HG03439 (cell line): ENCODE data around the gene UTRN.
A peak's percentile ranks its signal among the peaks of the same experiment; 100 is the strongest.

Experiments used
- ATAC-seq: cut with Tn5 transposase; IDR thresholded peaks from one replicate; pipeline ENCODE4 v1.9.1; 2021; ENCODE audit warnings: mild to moderate bottlenecking, moderate library complexity; ENCODE audit not compliant: unreplicated experiment

Gene UTRN

DNA sequence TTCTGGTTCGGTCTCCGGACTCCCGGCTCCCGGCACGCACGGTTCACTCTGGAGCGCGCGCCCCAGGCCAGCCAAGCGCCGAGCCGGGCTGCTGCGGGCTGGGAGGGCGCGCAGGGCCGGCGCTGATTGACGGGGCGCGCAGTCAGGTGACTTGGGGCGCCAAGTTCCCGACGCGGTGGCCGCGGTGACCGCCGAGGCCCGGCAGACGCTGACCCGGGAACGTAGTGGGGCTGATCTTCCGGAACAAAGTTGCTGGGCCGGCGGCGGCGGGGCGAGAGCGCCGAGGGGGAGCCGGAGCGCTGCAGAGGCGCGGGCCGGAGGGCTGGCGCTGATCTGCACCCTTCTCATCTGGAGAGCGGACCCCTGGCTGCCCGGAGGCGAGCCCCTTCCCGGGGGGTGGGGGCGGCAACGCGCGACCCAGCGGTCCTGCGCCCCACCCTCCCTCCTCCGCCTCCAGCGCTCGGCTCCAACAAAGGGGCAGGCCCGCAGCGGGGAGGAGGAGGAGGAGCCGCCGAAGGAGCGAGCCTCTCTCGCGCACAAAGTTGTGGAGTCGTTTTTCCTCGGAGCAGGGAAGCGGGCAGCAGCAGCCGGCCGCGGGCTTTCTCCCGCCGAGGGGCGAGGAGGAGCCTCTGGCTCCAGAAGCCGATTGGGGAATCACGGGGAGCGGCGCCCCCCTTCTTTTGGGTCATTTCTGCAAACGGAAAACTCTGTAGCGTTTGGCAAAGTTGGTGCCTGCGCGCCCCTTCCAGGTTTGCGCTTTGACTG is at the start of gene UTRN:
TSS of gene UTRN (plus strand) at position 553 of the 765 bp plus-strand sequence. CDS start 6,494 bp downstream, outside the sequence.
- peak; percentile 69 for ATAC-seq

DNA sequence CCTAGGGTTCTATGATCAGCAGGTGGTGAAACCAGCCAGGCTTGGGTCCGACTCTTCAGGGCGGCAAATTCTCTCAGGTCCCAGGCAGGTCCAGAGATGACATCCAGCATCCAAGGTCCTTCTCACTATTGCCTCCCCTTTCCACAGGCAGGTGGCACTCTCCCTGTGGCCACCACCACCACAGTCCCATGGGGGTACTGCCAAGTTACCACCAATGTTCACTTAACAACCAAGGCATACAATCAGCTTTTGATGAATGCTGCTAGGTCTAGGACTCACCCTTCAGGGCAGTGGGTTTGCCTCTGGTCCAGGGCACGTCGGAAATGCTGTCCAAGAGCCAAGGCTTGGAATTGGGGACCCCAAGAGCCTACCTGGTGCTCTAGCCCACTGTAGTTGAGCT is 40.4 kb upstream of the UTRN start:
- ATAC-seq = no peak

DNA sequence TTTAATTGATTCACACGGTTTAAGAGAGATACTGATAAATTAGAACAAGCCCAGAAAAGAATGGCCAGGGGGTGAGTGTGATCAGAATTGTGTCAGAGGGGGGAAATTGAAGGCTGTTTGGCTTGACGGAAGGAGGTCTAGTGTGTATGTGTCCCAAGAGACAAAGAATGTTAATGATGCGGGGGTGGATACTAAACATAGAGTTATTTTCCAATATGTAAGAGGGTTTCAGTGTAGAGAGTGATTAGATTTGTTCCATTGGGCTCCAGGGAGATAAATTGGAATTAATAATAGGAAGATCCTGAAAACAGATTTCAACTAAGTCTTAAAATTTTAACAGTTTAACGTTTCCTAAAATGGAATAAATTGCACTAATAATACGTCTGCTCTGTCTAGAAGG is 38.1 kb upstream of the UTRN start:
- ATAC-seq = no peak

DNA sequence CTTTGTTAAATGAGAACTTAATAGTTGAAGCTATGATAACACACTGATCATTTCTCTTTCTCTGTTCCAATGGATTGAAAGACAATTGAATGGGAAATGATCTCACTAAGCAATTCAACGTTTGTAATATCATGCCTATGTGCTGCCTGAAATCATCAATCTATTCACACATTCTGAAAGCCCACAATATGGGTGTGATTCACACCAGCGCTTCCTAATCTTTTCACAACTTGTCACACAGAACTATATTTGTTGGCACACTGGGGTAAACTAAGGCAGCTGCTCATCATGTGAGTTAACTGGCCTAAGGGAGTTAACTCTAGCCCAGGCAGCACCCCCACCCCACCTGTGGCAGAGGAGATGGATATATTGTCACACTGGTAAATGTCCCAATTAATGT is 37.1 kb upstream of the UTRN start:
- ATAC-seq = no peak

DNA sequence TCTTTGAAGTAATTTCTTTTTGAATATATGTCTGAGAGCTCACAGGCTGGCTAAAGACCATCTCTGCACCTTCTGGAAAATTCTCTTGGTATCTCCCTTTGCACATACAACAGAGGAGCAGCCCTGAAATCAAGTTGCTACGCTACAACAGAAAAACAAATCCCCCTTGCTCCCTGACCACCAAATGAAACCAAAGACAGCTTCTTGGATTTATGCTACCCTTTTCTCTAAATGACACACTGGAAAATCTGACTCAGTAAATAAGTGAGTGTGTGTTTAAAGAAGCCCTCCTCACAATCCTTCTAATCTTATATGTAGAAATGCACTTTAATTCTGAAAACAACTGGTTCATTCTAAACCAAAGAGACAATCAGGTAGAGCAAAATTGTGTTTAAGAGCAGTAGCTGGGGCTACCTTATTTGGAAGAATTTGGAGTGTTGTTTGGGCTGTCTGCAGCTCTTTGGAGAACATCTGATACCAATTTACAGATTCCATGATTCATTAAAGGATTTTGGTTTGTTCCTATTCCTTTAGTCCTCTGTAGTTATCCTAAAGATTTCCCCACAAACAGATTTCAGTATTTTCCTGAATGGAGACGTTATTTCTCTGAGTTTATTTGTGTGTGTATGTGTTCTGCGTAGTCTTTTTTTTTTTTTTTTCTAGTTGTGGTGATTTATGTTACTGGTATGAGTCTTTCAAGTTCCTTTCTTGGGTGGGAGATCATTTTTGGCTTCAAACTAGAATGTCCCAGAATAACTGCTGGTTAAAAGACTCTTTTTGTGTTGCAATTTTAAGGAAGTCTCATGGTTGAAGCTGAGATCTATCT is 36.4 kb upstream of the UTRN start:
- no peak for ATAC-seq

DNA sequence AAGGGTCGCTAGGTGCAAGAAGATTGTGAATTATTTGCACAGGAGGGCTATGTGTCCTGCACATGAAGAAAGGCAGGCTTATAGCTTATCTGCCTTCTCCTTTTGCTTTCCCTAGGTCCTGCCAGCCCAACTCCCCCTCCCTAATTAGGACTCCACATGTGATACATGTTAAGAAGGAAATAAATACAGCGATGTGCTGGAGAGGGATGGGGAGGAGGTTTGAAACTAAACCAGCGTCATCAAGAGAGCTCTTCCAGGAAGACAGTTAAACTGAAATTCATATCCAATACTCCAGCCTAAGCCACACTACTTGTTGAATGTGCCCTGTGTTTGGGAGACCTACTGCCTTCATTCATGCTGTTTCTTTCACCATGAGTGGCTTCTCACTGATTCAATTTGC is 34.9 kb upstream of the UTRN start:
- ATAC-seq = no peak

DNA sequence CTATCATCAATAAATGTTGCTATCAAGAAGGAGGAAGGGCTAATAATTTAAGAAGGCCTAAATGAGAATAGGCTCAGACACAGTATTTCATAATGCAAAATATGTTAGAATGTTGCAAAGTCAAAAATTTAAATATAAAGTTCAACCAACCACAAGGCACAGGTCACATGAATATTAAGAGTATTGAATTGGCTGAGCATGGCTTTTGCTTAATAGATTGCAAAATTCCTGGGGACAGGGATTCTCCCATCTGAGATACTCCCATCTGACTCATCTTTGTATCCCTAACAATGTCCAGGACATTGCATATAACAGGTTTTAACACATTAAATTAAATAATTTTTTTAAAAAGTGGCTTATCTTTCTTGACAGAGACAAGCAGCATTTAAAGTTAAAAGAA is 32.9 kb upstream of the UTRN start:
- no peak for ATAC-seq

DNA sequence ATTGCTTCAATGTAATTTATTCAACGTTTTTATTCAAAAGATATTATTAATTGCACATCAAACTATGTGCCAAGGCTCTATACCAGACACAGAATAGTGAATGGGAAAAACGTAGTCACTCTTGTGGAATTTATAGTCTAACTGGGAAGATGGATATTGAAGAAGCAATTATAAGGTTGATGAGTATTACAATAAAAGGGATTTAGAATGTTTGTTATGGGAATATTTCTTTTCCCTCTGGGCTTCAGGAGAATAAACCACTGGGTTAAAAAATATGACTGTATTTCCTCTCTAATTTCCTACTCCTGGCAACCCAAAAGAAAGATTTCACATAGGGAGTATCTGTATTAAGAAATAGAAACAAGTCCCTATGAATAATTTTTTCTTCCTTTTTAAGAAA is 25.1 kb upstream of the UTRN start:
- no peak for ATAC-seq

DNA sequence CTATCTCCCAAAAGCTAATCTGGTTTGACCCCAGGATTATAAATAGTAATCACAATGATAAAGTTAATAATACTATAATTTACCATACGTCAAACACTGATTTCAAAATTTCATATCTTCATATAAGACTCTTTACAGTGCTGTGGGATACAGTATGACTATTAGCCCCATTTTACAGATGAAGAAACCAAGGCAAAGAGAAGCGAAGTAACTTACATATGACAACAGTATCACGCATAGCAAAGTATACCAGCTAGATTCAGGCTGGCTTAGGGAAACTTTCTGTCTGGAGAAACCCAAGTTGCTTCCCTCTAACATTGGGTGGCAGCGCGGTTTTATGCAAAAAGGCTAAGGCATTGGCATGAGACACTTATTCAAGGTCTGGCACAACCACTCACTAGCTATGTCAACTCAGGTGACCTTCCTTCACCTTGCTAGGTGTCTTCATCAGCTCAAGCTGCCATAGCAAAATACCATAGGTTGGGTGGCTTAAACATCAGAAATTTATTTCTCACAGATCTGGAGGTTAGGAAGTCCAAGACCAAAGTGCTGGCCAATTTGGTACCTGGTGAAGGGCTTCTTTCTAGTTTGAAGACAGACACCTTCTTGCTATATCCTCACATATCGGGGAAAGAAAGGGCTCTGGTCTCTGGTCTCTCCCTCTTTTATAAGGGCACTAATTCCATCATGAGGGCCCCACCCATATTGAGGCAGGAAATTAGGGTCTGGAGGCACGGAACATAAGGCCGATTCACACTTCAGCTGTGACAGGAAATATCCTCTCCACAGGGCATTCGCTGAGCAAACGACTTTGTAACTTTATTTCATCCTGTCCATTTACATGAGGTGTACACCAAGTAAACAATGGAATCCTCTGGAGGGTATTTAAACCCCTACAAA is 22.4 kb upstream of the UTRN start:
- ATAC-seq = no peak

DNA sequence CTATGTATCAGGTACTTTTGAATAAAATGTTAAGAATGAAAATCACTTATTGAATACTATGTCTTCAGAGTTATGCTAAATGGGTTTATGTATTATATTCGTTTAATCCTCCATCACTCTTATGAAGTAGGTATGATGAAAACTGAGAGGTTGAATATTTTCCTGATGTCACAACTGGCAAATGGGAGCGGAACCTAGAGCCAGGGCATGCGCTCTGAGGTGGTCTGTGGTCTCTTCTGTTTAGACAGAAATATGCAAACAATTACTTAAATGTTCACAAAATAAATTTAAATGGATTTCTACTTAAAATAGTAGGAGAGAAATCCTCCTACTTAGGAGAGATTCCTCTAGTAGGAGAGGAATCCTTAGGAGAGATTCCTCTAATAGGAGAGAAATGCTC is 21.3 kb upstream of the UTRN start:
- ATAC-seq = no peak

DNA sequence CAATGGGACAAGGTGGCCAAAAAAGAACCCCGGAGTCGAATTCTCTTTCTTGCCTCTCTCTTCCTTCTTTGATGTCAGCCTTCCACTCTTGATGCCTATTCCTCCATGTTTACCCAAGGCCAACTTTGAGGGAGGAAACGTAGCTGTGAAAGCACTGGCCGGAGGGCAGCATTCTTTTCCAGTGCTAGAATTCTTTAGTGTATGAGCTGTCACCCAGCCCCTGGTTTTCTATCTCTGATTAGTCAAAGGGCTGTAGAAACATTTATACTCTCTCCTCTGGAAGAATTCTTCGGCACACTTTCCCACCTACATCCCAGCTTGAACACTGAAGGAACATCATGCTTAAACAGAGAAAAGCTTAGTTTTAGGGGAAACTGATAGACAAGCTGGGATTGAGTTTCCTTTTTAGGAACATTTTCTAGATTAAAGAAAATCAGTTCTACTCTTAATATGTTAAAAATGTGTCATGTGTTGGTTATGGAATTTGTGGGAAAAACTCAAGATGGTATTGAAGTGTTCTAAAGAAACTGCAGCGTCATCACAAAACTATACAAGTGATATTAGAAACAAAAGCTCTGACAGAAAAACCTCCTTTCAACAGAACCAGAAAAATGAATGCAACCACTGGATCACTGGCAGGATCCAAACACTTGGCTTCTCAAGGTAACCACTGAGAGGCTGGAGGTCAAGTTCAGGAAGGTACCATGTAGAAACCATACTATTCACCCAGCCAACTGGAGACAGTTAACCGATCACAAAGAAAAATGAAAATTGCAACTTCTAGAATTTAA is 20.7 kb upstream of the UTRN start:
- ATAC-seq = no peak

DNA sequence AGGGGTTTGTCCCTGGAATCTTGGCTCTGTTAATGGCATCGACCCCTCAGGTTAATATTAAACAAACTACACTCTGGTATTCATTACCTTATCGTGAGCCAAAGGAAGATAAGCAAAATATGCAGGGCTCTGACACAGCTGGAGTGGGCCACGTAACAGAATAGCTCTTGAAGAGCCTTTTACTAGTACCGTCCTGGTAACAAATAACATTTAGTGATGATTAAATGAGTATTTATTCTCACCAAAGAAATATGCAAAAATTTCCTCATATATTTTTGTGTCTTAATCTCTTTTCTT is 20.1 kb upstream of the UTRN start:
- no peak for ATAC-seq

DNA sequence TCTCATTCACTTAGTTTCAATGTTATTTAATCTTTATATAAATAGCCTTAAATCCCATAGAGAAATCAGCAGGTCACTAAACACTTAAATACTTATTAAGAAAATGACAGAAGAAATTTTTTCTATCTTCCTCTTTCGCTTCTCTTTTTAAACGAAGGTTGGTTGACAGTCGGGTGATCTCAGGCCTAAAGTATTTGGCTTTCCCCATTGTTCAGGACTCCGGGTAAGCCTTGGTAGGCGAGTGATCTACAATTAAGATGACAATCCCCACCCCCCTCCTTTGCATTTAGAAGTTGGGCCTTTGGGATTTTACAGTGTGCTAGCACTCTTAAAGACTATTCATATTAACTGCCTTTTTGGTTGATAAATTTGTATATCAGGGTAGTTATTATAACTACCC is 19.7 kb upstream of the UTRN start:
- no peak for ATAC-seq

DNA sequence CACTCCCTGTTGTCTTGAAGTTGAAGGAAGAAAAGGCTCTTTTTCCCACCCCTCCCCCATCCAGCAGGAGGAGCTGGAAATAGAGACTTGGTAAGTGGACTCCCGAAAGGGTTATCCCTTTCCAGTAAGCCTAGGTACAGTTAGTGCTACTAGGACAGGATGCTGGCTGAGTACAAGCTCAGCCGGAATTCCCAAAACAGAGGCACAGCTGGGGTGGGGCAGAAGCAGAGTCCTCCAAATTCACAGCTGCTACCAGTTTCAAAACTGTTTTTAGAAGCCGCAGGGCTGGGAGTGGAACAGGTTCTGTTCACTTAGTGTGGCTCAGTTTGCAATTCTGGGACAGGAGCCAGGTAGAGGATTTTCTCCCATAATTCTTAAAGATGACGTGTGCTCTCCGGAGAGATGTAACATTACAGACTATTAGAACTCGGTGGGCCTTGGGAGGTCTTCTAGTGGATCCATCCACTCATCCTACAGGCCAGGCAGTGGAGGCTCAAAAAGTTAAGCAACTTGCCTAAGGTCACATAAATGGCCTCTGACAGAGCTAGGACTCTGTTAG is 19.0 kb upstream of the UTRN start:
- no peak for ATAC-seq

DNA sequence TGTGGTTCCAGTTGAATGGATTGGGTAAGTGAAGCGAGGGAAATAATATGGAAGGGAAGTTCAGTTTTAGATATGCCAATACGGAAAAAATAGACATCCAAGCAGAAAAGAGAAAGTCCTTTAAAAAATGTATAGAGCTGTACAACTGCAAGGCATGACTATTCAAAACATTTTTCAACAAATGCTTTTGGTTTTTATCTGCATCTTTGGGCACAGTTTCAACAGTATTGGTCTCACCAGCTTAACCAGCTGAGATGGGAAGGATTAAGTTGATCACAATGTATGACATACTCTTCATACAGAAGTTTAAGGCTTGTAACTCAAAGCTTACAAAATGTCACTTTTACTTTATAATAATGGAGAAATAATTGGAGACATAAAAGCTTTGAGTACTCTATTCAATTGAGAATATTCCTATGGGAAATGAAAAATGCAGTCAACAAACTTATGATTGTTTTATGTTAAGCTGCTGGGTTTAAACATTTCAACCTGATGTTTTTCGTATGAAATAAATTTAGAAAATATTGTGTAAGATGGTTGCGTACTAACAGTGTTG is 16.3 kb upstream of the UTRN start:
- no peak for ATAC-seq

DNA sequence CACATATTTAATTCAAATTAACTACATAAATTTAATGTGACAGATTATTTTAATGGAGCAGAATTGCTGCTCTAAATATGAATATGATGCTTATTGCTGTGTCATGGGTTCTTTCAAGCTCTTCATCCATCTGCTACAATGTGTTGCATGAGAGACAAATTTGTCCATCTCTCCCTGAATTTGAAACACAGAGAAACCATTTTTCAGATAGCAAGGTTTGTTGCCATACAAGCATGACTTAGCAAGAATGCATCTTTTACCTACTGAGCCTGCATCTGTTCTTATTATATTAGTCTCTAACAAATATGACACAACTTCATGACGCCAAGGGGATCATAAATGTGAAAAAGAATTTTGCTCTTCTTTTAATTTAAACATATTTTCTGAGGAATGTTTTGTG is 8.0 kb upstream of the UTRN start:
- no peak for ATAC-seq

DNA sequence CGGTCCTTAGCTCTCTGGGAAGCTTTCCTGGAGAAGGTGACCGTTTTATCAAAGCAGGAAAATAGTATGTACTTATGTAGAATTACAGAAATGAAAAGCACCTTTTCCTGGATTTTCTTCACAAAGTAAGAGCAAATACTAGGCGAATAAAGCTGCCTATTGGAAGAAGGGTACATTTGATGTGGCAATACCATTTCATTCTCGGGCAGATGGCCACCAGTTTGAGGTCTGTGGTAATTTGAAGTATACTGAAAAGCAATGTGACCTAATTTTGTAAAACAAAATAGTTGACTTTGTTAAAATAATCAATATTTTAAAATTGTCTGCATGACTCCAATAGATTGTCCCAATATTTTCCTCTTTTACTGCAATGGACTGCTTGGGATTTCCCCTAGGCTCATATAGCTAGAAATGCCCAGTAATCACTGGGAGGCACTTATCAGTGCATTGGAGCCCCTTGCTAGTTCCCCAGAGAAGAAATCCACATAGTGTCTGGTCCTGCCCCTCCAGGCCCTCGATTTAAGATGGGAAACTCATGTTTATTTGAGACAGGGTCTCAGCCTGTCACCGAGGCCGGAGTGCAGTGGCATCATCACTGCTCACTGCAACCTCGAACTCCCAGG is 7.4 kb upstream of the UTRN start:
- ATAC-seq = no peak

DNA sequence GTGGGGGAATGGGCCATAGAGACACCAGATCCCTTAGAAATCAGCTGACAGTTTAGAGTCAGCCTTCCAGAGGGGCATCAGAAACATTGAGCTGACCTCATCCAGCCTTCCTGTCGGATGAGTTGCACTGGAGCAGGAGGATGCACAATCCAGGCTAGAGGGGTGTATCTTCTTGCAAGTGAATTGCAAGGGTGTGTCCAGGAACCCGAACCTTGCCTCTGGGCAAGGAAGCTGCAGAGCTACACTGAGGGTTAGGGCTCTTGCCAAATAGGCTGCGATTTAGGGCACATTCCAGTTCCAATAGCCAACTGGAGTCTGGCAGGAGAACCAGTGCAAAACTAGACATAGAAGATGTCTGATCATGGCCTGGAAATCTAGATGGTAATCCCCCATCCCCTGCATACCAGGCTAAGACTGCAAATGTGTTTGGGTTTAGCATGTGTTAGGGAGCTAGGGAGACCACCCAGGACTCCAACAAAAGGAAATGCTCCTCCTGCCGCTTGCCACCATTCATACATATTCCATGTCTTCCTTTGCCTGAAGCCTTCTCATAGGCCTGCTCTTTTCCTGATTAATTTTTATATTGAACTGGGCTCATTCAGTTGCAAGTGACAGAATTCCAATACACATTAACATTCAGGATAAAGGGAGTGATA is 6.3 kb upstream of the UTRN start:
- ATAC-seq = no peak

DNA sequence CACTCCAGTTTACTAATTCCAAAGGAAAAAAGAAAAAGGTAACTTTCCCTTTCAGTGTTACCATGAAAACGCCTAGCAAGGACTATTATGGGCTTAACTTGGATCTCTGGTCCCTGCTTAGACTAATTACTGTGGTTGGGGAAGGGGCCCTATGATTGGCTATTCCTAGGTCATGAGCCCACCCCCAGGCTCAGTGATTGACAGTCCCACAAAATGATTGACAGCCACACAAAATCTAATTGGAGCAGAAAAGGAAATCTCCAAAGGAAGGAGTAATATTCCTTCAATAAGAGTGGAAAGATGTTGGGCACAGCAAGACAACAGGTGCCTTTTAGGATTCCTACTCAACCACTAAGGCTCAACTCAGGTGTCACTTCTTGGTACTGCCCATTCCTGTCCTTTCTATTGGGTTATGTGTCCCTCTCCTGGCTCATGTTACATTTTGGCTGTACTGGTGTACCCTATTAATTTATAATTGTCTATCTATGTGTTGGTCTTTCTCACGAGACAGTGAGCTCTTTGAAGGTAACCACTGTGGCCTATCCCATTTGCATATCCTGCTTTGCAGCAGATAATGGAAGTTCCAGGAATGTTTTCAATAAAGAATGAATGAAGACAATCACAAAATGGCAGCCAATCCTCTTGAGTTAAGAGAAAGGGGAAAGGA is 5.5 kb upstream of the UTRN start:
- ATAC-seq = no peak
